ENCODE results near the gene PTPN14.

PTPN14 gene

GRCh38 chr1:214386747-214387146 lies 164.7 kb downstream of the PTPN14 start:
- DNase-seq = no peak

DNA sequence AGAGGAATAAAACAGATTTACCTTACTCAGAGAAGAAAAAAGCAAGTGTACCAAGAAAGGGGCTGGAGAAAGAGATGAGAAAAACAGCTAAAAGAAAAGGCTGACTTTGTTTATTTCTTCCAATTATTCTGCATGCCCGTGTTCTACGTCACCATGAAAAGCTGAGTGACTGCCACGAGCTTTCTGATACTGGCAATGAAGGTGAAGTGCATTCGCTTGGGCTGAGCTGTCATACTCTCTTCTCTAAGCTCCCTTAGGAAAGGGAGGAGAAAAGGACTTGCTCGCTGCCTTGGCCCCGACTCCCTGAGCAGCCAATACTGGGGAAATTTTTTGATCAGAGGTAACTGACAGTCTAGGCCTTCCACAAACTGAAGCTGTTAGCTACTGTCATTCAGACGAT lies 165.1 kb downstream of the PTPN14 start:
- no peak for DNase-seq

DNA sequence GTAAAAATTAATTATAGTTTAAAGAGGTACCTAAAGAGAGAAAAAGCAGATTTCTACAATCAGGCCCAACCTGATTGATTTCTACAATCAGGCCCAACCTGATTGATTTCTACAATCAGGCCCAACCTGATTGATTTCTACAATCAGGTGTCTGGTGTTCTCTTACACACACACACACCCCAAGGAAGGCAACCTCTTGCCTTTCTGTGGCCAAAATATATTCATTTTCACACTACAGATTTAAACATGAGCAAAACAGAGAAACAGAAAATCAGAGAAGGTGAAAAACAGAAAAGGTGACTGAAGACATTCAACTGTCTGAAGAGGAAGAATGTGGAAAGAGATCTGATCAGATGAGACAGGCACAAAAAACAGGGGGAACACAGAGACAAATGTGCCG lies 166.0 kb downstream of the PTPN14 start:
- DNase-seq = no peak

DNA sequence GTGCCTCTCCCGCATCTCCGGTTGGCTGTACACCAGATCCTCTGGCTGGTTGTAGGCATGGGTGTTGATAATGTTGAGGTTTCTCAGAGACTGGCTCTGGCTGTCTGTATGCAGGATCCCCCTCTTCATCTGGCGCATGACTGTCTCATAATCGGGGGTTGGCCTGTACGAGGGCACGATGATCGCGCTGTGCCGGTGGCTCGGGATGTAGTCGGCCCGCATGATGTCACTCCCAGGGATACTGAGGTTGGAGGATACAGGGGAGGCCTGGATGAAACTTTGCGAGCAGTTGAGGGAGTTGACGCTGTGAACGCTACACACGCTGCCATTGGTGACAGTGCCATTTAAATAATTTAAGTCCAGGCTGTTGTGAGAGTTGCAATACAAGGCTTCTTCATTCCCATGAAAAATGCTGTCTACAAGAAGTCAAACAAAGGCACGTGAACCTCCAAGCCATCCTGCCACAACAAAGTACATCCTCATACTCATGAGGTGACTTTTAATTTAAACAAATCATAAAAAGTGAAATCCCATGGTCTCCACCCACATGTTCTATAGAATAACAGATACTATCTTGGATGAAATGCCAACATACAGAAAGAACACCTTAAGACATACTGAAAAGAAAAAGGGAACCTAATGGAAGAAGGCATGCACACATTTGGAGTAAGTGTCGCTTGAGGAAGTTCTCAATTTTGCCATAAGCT lies 166.9 kb downstream of the PTPN14 start:
- no peak for DNase-seq

GRCh38 chr1:214383381-214384372 lies 167.7 kb downstream of the PTPN14 start:
- DNase-seq = no peak

DNA sequence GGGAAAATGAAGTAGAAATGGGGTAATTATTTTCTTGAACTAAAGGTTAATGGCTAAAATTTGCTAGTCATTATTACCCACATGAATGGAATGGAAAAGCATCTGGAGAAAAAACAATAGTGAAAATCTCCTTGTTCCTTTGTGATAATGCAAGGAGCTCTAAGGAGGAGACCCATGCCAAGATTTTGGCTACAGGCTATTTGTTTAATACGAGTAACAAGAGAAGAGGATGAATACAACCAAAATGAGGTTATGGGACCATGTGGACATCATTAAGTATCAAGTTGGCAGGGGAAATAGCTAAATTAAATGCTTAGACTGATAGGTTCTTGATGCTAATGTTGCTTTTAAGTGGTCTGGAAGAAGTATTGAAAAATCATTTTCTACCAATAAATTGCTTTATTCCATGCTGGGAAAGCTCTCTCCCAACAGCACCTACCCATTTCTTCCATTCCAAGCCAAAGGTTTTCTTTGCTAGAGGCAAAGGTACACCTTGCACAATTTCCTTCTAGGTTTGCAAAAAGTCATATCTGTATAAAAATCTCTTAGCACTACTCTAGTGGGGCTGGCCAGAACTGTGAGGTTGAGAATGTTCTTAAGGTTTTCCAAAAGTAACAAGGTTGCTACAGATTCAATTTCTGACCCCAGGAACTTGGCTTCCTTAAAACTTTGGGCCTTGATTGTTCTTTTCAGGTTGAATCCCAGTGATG lies 170.3 kb downstream of the PTPN14 start:
- no peak for DNase-seq

- no peak for DNase-seq
These were observed 171.0 kb downstream of the PTPN14 start for GRCh38 chr1:214380396-214380795.

- no peak for DNase-seq
These were observed 172.0 kb downstream of the PTPN14 start for GRCh38 chr1:214379236-214379970.

DNA sequence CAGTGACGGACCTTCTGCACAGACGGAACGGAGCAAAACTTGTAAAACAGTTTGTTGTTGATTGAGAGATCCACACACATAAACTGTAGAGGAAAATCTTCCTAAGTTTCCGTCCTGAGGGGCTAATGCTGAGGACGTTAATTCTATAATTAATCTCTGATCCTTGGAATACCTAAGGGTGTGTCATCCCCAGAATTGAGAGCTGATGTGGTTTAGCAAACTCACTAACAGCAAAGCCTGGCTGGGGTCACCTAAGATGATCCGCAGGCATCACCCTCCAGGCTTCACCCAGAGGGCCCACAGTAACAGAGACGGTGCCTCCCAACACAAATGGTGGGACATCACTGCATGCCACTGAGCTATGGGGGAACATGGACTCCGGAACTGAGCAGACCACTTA lies 172.9 kb downstream of the PTPN14 start:
- no peak for DNase-seq

GRCh38 chr1:214377886-214378285 lies 173.5 kb downstream of the PTPN14 start:
- DNase-seq = no peak

- no peak for DNase-seq
These were observed 173.9 kb downstream of the PTPN14 start for GRCh38 chr1:214377485-214377884.

DNA sequence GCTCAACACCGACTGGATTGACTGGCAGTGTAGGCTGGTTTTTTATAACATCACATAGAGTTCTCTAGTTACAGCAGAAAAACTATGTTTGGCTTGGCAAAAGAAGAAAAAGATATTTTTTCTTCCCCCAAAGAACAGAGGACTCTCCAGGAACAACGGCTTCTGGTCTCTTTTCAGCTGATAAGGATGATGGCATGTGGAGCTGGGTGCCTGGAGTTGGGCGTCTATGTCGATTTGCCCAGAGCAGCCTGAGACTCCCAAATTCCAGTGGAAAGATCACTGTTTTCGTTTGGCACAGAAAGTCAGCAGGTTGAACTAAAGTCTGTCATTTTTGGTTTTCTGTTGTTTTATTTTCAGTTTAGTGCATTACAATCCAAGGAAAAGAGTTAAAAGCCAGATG lies 179.3 kb downstream of the PTPN14 start:
- no peak for DNase-seq

- DNase-seq = no peak
These were observed 180.8 kb downstream of the PTPN14 start for GRCh38 chr1:214370615-214371014.

GRCh38 chr1:214369364-214369763 lies 182.0 kb downstream of the PTPN14 start:
- DNase-seq = no peak

DNA sequence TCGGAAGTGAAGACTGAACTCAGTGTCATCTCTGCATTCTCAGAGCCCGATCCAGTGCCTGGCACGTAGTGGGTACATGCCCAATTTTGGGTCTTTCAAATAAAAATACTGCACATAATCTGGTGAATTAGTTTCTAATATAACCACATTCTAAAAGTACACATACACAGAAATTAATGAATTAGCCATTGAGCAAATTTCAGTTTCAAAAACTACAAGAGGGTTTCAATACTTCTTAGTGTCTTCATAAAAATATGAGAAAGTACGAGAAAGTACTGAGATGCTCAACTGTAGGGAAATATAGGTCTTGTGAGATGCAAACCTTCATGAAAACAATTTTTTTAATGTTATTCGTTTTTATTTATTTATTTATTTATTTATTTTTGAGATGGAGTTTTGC lies 183.6 kb downstream of the PTPN14 start:
- no peak for DNase-seq

GRCh38 chr1:214364786-214365295 lies 186.6 kb downstream of the PTPN14 start:
- DNase-seq = no peak

GRCh38 chr1:214364386-214364785 lies 187.0 kb downstream of the PTPN14 start:
- no peak for DNase-seq

- DNase-seq = no peak
These were observed 188.0 kb downstream of the PTPN14 start for GRCh38 chr1:214363386-214363785.

DNA sequence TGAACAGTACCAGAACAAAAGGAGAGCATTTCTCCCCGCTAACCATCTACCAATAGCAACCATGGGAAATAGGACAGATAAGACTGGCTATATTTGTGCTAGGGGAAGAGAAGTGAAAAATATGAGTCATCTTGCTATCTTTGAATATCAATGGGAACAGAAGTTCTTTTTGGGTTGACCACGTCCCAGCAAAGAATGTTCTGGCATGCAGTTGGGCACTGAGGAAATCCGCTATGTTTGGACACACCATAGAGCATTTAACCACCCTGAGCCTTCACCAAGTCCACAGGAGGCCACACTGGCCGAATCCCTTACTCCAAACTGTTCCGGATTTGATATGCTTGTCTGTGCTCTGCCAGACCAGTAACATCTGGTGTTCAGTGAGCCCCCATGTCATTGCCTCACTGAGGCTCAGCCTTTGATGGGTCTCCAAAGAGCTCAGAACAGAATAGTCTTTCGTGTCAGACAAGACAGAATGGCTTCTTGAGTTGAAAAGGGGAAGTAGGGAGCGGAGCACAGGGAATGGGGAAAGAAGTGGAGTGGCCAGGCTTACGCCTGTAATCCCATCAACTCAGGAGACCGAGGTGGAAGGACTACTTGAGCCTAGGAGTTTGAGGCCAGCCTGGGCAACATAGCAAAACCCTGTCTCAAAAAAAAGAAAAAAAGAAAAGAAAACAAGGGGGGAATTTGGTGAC lies 189.1 kb downstream of the PTPN14 start:
- no peak for DNase-seq

DNA sequence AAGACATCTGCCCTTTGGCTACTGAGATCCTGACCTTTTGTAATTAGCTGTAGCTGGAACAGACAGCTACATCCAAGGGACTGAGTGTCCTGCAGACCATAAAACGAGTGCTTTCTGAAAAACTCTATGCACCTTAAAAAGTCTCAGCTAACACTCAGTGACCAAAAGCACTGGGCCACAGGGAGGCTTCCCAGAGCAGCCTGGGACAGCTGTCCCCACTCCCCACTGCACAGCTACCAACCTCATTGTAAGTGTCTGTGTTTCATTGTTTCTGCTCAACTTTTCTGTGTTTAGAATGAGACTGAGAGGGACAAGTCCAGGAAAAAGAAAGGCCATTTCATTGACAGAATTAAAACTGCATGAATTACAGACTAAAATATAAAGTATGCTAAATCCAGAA lies 189.8 kb downstream of the PTPN14 start:
- no peak for DNase-seq

DNA sequence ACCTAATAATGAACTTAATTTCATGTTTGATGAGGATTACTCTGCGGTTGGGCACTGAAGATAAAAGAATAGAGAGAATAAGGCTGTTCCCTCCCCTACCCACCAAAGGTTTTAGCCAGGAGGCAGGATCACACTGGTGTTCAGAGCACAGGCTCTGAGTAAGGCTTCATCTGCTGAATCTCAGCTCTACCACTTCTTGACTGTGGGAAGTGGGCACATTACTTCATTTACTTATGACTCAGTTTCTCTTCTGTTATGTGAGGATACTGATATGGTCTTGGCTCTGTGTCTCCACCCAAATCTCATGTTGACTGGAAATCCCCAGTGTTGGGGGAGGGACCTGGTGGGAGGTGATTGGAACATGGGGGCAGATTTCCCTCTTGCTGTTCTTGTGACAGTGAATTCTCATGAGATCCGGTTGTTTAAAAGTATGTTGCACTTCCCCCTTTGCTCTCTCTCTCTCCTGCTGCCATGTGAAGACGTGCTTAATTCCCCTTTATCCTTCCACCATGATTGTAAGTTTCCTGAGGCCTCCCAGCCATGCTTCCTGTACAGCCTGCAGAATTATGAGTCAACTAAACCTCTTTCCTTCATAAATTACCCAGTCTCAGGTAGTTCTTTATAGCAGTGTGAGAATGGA lies 190.8 kb downstream of the PTPN14 start:
- no peak for DNase-seq
